ENCODE data around the gene PRMT5. TPM values are rescaled to one million over a fixed set of nuclear protein-coding genes. Genes with fewer than 3 reads are reported as not detected.

The PRMT5 gene
- total RNA-seq, 2 experiments from 2014 or later, result 121 to 151 TPM

DNA sequence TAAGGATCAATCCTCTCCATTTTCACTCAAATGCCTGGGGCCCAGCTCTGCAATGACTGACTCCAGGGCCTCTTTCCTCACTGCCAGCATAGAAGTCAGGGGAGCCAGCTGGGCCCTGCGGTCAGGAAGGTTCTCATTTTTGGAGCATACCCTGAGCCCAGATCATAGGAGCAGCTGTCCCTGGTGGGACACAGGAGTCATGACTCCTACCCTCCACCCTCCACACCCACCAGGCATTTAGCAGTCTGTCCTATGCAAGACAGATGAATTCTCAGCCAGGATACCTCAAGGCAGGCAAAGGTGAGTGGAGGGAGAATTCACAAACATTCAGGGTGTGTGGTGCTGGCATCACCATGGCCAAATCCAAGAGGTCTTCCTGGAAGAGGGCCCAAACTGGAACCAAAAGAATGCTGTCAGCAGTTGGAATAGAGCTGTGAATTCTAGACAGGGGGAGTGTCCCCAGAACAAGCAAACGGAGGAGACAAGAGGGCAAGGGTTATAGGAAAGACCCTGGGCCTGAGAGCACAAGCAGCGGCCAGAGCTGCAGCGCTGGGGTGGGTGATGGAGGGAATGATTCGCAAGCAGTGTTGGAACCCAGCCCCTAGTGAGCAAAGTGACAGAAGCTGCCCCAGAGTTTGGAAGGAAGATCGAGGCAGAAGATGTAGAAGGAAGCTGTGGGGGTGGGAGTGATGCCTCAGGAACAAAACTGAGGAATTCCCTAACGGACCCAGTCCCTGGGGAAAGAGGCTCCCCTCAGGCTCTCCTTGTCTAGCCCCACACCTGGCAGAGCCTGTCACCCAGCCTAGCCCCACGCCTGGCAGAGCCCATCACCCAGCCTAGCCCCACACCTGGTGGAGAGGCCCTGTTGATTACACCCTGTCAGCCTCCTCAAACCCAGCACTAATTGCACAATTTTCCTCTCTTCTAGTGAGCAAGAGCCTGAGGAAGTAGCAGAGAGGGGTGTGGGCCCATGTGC lies 50.6 kb downstream of the PRMT5 start:
- ATAC-seq, result no peak
- intact Hi-C loops (cut with DNase I, micrococcal nuclease), result no loop called here
- ChIA-PET CTCF (interaction anchor here (0.6 to 1.5 kb wide), 4 partner anchors 19 to 765 kb away, joined by 3 read pairs; no protein-coding TSS in a partner anchor), POLR2A (no interaction called here)
- H3K4me1 Mint-ChIP-seq, result peaks cover 18% of the 10 kb centered on the region
- H3K36me3 Mint-ChIP-seq (ENCODE audit: low read depth), result peaks cover 29% of the 10 kb centered on the region
- H3K4me3 Mint-ChIP-seq, result no peak overlapping the region
- no peaks in the 10 kb centered on the region for H3K9me3 Mint-ChIP-seq (ENCODE audit: low read depth)
- H3K27ac Mint-ChIP-seq, result peak overlapping the region; percentile 35
- no peaks in the 10 kb centered on the region for H3K27me3 Mint-ChIP-seq
- DNase-seq, result no peak

DNA sequence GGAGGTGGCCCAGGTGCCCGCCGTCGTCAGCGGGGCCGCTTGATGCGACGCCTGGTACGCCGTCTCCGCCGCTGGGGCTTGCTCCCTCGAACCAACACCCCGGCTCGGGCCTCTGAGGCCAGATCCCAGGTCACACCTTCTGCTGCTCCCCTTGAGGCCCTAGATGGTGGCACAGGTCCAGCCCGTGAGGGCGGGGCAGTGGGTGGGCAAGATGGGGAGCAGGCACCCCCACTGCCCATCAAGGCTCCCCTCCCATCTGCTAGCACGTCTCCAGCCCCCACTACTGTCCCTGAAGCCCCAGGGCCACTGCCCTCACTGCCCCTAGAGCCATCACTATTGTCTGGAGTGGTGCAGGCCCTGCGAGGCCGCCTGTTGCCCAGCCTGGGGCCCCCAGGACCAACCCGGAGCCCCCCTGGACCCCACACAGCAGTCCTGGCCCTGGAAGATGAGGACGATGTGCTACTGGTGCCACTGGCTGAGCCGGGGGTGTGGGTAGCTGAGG lies 52.1 kb downstream of the PRMT5 start:
- CTCF ChIA-PET, result interaction anchor here (1.0 to 6.7 kb wide), 3 partner anchors 24 to 111 kb away, joined by 3 to 66 read pairs (median 3); no protein-coding TSS in a partner anchor
- H3K27me3 Mint-ChIP-seq, result no peaks in the 10 kb centered on the region
- intact Hi-C loops (cut with DNase I, micrococcal nuclease), result no loop called here
- peaks cover 35% of the 10 kb centered on the region for H3K36me3 Mint-ChIP-seq (ENCODE audit: low read depth)
- POLR2A ChIA-PET, result no interaction called here
- no peak overlapping the region for H3K27ac Mint-ChIP-seq
- no peak for ATAC-seq
- no peak for DNase-seq
- H3K4me1 Mint-ChIP-seq, result peaks cover 19% of the 10 kb centered on the region
- H3K4me3 Mint-ChIP-seq, result no peak overlapping the region
- H3K9me3 Mint-ChIP-seq (ENCODE audit: low read depth), result no peaks in the 10 kb centered on the region

DNA sequence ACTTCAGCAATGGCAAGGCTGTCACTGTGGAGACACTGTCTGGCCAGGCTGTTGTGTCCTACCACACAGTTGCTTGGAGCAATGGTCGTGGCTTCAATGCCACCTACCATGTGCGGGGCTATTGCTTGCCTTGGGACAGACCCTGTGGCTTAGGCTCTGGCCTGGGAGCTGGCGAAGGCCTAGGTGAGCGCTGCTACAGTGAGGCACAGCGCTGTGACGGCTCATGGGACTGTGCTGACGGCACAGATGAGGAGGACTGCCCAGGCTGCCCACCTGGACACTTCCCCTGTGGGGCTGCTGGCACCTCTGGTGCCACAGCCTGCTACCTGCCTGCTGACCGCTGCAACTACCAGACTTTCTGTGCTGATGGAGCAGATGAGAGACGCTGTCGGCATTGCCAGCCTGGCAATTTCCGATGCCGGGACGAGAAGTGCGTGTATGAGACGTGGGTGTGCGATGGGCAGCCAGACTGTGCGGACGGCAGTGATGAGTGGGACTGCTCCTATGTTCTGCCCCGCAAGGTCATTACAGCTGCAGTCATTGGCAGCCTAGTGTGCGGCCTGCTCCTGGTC lies 53.3 kb downstream of the PRMT5 start:
- Mint-ChIP-seq H3K4me3 (no peak overlapping the region), H3K4me1 (peaks cover 22% of the 10 kb centered on the region), H3K27ac (no peak overlapping the region), H3K27me3 (no peaks in the 10 kb centered on the region), H3K9me3 (ENCODE audit: low read depth) (no peaks in the 10 kb centered on the region), H3K36me3 (ENCODE audit: low read depth) (peaks cover 35% of the 10 kb centered on the region)
- CTCF ChIA-PET, result interaction anchor here (0.5 to 6.7 kb wide), 7 partner anchors 11 to 1468 kb away, joined by 3 to 66 read pairs (median 3); no protein-coding TSS in a partner anchor
- DNase-seq (no peak), ATAC-seq (no peak)
- intact Hi-C loops (cut with DNase I, micrococcal nuclease), result no loop called here
- POLR2A ChIA-PET, result no interaction called here

DNA sequence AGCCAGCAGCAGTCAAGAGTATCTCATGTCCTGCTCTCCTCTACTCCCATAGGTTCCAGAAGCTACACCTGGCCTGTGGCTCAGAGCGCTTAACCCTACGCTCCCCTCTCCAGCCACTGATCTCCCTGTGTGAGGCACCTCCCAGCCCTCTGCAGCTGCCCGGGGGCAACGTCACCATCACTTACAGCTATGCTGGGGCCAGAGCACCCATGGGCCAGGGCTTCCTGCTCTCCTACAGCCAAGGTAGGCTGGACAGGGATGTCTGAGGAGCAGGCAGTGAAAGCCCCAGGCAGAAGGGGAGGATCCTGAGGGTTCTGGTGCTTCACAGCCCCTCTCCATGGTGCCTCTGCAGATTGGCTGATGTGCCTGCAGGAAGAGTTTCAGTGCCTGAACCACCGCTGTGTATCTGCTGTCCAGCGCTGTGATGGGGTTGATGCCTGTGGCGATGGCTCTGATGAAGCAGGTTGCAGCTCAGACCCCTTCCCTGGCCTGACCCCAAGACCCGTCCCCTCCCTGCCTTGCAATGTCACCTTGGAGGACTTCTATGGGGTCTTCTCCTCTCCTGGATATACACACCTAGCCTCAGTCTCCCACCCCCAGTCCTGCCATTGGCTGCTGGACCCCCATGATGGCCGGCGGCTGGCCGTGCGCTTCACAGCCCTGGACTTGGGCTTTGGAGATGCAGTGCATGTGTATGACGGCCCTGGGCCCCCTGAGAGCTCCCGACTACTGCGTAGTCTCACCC lies 54.0 kb downstream of the PRMT5 start:
- H3K27ac Mint-ChIP-seq, result no peak overlapping the region

DNA sequence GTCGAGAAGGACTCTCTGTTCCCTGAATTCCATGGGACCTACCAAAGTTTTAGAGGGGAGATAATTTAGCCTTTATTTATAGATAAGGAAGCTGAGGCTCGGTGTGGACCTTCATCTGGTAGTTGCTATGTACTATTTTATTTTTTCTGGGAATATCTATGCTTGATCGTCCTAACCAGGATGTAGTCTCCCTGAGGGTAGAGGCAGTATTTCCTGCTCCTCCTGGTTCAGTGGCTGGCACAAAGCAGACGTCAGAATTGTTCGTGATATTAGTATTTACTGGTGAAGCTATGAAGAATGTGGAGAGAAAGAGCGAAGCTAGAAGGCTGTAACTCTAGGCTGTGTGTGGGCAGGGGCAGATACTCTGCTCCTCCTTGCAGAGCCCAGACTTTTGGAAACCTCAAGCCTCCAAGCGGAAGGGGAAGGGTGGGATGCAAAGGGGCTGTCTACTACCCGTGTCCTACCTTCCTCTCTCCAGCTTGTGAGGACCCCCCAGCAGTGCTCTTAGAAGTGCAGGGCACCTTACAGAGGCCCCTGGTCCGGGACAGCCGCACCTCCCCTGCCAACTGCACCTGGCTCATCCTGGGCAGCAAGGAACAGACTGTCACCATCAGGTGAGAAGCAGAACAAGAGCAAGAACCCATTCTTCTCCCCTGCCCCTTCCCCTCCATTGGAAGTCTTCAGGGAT lies 56.2 kb downstream of the PRMT5 start:
- ChIA-PET POLR2A (interaction anchor here (0.6 to 1.1 kb wide), 3 partner anchors 10 to 14 kb away, joined by 3 to 4 read pairs (median 3); no protein-coding TSS in a partner anchor), CTCF (interaction anchor here (0.6 to 6.7 kb wide), 23 partner anchors 10 to 312 kb away, joined by 3 to 111 read pairs (median 6); partner anchors contain the start of genes CDH24, OXA1L and REM2)
- Mint-ChIP-seq H3K27ac (peak overlapping the region; percentile 91), H3K27me3 (no peaks in the 10 kb centered on the region), H3K36me3 (ENCODE audit: low read depth) (peaks cover 29% of the 10 kb centered on the region), H3K4me1 (peaks cover 37% of the 10 kb centered on the region), H3K4me3 (peak overlapping the region; percentile 88), H3K9me3 (ENCODE audit: low read depth) (no peaks in the 10 kb centered on the region)
- DNase-seq (no peak), ATAC-seq (no peak)
- intact Hi-C loops (cut with DNase I, micrococcal nuclease), result loop anchor here (1.0 to 5.0 kb wide), 4 partner anchors 14 to 110 kb away; partner anchors contain the start of gene AJUBA (in 2 of the 2)

More for the DNA sequence above, 54.0 kb downstream of the PRMT5 start:
- Mint-ChIP-seq H3K27me3 (no peaks in the 10 kb centered on the region), H3K36me3 (ENCODE audit: low read depth) (peaks cover 35% of the 10 kb centered on the region), H3K4me1 (peaks cover 29% of the 10 kb centered on the region), H3K4me3 (no peak overlapping the region), H3K9me3 (ENCODE audit: low read depth) (no peaks in the 10 kb centered on the region)
- ChIA-PET POLR2A (no interaction called here), CTCF (interaction anchor here (1.4 to 6.7 kb wide), 3 partner anchors 12 to 52 kb away, joined by 5 to 66 read pairs (median 23); no protein-coding TSS in a partner anchor)
- DNase-seq (no peak), ATAC-seq (no peak)
- intact Hi-C loops (cut with DNase I, micrococcal nuclease), result no loop called here

DNA sequence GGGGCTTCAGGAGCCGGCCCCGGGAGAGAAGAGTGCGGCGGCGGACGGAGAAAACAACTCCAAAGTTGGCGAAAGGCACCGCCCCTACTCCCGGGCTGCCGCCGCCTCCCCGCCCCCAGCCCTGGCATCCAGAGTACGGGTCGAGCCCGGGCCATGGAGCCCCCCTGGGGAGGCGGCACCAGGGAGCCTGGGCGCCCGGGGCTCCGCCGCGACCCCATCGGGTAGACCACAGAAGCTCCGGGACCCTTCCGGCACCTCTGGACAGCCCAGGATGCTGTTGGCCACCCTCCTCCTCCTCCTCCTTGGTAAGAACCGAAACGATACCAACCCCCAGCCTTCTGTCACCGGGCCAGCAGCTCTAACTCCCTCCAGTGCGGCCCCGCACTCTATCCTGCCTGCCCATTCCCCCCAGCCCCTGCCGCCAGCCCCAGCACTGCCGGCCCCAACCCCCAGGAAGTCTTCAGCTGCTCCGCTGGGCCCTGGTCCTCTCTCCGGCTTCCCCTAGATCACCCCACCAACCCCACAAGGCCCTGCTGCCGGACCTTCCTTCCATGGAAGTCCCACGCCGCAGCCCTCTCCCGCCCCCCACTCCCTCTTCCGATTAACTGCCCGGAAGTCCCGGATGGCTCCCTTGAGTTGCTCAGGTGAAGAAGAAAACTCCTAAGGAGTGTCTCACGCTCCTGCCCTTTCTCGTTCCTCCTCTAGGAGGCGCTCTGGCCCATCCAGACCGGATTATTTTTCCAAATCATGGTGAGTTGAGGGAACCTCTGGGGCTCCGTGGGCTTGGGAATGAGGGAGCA lies 56.9 kb downstream of the PRMT5 start:
- Mint-ChIP-seq H3K4me3 (peak overlapping the region; percentile 88), H3K27me3 (no peaks in the 10 kb centered on the region), H3K4me1 (peaks cover 37% of the 10 kb centered on the region), H3K27ac (peak overlapping the region; percentile 91), H3K9me3 (ENCODE audit: low read depth) (no peaks in the 10 kb centered on the region), H3K36me3 (ENCODE audit: low read depth) (peaks cover 29% of the 10 kb centered on the region)
- DNase-seq (peak; percentile 84), ATAC-seq (peak; percentile 13)
- ChIA-PET POLR2A (interaction anchor here (0.6 to 1.4 kb wide), 4 partner anchors 10 to 365 kb away, joined by 3 to 9 read pairs (median 4); partner anchors contain the start of gene DAD1), CTCF (interaction anchor here (0.6 to 6.7 kb wide), 26 partner anchors 9 to 1020 kb away, joined by 3 to 111 read pairs (median 6); partner anchors contain the start of genes OXA1L, PRMT5, RBM23 and REM2)
- intact Hi-C loops (cut with DNase I, micrococcal nuclease), result loop anchor here (1.0 to 5.0 kb wide), 4 partner anchors 15 to 111 kb away; partner anchors contain the start of gene AJUBA (in 2 of the 2)

DNA sequence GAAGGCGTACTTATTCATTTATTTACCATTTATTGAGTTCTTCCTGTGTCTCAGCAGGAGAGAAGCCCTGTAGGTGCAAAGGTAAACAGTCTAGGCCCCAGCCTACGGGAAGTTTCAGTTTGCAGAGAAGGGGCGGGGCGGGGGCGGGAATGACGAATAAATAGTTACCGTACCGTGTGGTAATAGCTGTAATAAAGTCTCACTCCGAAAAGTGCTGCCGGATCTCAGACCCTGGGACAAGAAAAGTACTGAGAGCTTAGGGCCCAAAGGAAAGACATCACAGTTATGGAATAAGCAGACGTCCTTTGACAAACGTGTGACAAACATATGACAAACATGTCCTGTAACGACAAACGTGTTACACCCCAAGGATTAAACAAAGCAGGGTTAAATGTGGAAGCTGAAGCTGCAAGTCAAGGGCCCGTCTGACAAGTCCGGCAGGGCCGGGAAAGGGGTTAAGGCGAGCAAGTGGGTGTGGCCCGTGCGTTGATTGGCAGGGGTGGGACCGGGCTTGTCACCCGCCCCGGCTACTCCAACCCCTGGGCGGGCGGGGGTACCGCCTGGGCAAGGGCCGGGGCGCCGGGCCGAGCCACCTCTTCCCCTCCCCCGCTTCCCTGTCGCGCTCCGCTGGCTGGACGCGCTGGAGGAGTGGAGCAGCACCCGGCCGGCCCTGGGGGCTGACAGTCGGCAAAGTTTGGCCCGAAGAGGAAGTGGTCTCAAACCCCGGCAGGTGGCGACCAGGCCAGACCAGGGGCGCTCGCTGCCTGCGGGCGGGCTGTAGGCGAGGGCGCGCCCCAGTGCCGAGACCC lies 57.7 kb downstream of the PRMT5 start, which contains the start of gene LRP10:
LRP10 (plus strand) TSS at position 517 of the 809 bp plus-strand sequence. CDS start 564 bp downstream, outside the sequence.
- Mint-ChIP-seq H3K27ac (peak within 1 kb of the TSS; percentile 99), H3K9me3 (ENCODE audit: low read depth) (no peaks in the 10 kb centered on the region), H3K36me3 (ENCODE audit: low read depth) (peaks cover 26% of the 10 kb centered on the region), H3K4me3 (peak within 1 kb of the TSS; percentile 88), H3K4me1 (peaks cover 37% of the 10 kb centered on the region), H3K27me3 (no peaks in the 10 kb centered on the region)
- POLR2A ChIA-PET, result interaction anchor here (0.6 to 1.4 kb wide), 10 partner anchors 18 to 1360 kb away, joined by 3 to 9 read pairs (median 3); partner anchors contain the start of genes CHMP4A, DAD1, METTL3 and RBM23
- peak; percentile 80 for ATAC-seq
- intact Hi-C loops (cut with DNase I, micrococcal nuclease), result loop anchor here (1.0 to 5.0 kb wide), 18 partner anchors 15 to 315 kb away; partner anchors contain the start of genes AJUBA (in 2 of the 2), PRMT5 (in 2 of the 2), ACIN1 (in 1 of the 2) and C14orf119 (in 1 of the 2)
- peak; percentile 92 for DNase-seq
- CTCF ChIA-PET, result interaction anchor here (0.6 to 6.7 kb wide), 21 partner anchors 8 to 1019 kb away, joined by 3 to 111 read pairs (median 6); partner anchors contain the start of genes PRMT5, RBM23 and REM2

DNA sequence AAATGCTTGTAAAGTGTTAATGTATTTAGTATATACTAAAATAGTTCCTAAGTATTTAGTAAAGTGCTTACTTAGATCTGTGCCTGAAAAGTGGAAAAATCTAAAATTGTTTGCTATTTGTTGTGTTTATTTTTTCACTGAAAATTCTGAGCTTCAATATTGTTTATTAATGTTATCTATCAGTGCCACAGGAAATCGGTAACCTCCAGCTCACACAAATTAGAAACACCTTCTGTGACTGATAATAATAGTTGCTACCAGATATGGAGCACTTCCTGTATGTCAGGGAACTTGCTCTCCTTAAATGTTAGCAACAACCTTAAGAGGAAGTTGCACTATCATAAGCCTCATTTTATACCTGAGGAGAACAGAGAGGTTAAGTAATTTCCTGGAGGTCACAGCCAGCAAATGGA lies 58.4 kb downstream of the PRMT5 start:
- no peak for DNase-seq
- no peaks in the 10 kb centered on the region for H3K27me3 Mint-ChIP-seq
- peak overlapping the region; percentile 88 for H3K4me3 Mint-ChIP-seq
- intact Hi-C loops (cut with DNase I, micrococcal nuclease), result loop anchor here (1.0 to 5.0 kb wide), 15 partner anchors 16 to 315 kb away; partner anchors contain the start of genes PRMT5 (in 2 of the 2), ACIN1 (in 1 of the 2), AJUBA (in 1 of the 2) and C14orf119 (in 1 of the 2)
- CTCF ChIA-PET, result interaction anchor here (0.9 to 6.7 kb wide), 11 partner anchors 12 to 300 kb away, joined by 3 to 111 read pairs (median 7); partner anchors contain the start of genes PRMT5, RBM23 and REM2
- H3K36me3 Mint-ChIP-seq (ENCODE audit: low read depth), result peaks cover 20% of the 10 kb centered on the region
- H3K4me1 Mint-ChIP-seq, result peaks cover 34% of the 10 kb centered on the region
- POLR2A ChIA-PET, result interaction anchor here (0.6 to 1.4 kb wide), 12 partner anchors 19 to 1359 kb away, joined by 3 to 9 read pairs (median 3); partner anchors contain the start of genes CHMP4A, DAD1, METTL3 and RBM23
- no peaks in the 10 kb centered on the region for H3K9me3 Mint-ChIP-seq (ENCODE audit: low read depth)
- peak overlapping the region; percentile 99 for H3K27ac Mint-ChIP-seq
- peak; percentile 77 for ATAC-seq

Data from activated CD4-positive, alpha-beta T cell treated with anti-CD3 and anti-CD28 coated beads for 36 hours (primary cell).